Endothelial cell of umbilical vein (primary cell): ENCODE results near the gene SAFB. TPM values are rescaled to one million over a fixed set of nuclear protein-coding genes. Genes with fewer than 3 reads are reported as not detected.

Experiments
- BruUV-seq: library from RNA; stranded (reverse); fragments of 400-500 nt; replicated peaks from 2 replicates; lab custom pipeline; 2021; lab: Mats Ljungman, UMichigan
- CTCF ChIA-PET: fragments of 300-600, 350-600 bp; sonication (Branson Sonifier 250); formaldehyde crosslinking; loops from one replicate; lab custom pipeline; 2021; ENCODE audit warnings: antibody characterized with exemption, inconsistent platforms; lab: Charles Lee
- POLR2A ChIA-PET: fragments of 300-600, 350-600 bp; sonication (Branson Sonifier 250); formaldehyde crosslinking; loops from one replicate; lab custom pipeline; 2021; ENCODE audit warnings: antibody characterized with exemption, inconsistent platforms; lab: Charles Lee
- DNase-seq: peaks from one replicate; pipeline ENCODE4 v3.0.0-alpha.2; 2011; ENCODE audit warnings: low read depth, low spot score
- FAIRE-seq: peaks from 2 replicates; lab custom pipeline; 2011; peaks lifted over from hg19 to GRCh38; lab: Jason Lieb, UNC
- H2AFZ ChIP-seq: 2 replicates; pipeline ENCODE4 v1.6.0; 2012; ENCODE audit warnings: low read depth, low read length, control low read depth, inconsistent platforms
- H3K27ac ChIP-seq: 2 replicates; pipeline ENCODE4 v1.5.1; 2011; ENCODE audit warnings: low read depth, mild to moderate bottlenecking, control low read depth, low read length, moderate library complexity; ENCODE audit not compliant: insufficient read depth
- H3K27me3 ChIP-seq, 2 experiments: 2 replicates each; pipeline versions ENCODE4 v1.6.0 to v1.6.1; 2011; ENCODE audit warnings: low read length in 2 of 2, mixed read lengths in 1 of 2; ENCODE audit not compliant: control insufficient read depth in 2 of 2, insufficient read depth in 2 of 2
- H3K36me3 ChIP-seq, 2 experiments: 2 replicates in 1 of 2; 3 replicates in 1 of 2; pipeline ENCODE4 v1.5.1; 2011; ENCODE audit warnings: low read length in 2 of 2, mild to moderate bottlenecking in 1 of 2, moderate library complexity in 1 of 2; ENCODE audit not compliant: control insufficient read depth in 2 of 2, insufficient read depth in 2 of 2; ENCODE audit errors: extremely low read depth in 1 of 2
- H3K4me1 ChIP-seq: 3 replicates; pipeline ENCODE4 v1.5.1; 2011; ENCODE audit warnings: mild to moderate bottlenecking, low read length; ENCODE audit not compliant: control insufficient read depth, insufficient read depth; ENCODE audit errors: extremely low read depth
- H3K4me2 ChIP-seq: 2 replicates; pipeline ENCODE4 v1.6.1; 2011; ENCODE audit warnings: low read length, control low read depth, mixed read lengths; ENCODE audit not compliant: insufficient read depth
- H3K4me3 ChIP-seq, 3 experiments: fragments of 200-600 bp in 1 of 3; sonication (generic), shearing (Covaris generic) in 1 of 3; replicated peaks in 1 of 3; 2 replicates each; pipeline ENCODE4 v1.5.1; 2011 to 2016; ENCODE audit warnings: control low read depth in 3 of 3, low read length in 3 of 3, mild to moderate bottlenecking in 2 of 3, inconsistent platforms in 1 of 3, low read depth in 1 of 3, moderate library complexity in 1 of 3; ENCODE audit not compliant: insufficient read depth in 1 of 3
- H3K79me2 ChIP-seq: 2 replicates; pipeline ENCODE4 v1.6.0; 2012; ENCODE audit warnings: low read length, inconsistent platforms; ENCODE audit not compliant: control insufficient read depth, insufficient read depth
- H3K9ac ChIP-seq: replicated peaks from 2 replicates; pipeline ENCODE3; 2011; ENCODE audit warnings: low read length, control low read depth; ENCODE audit not compliant: insufficient read depth; ENCODE audit errors: extremely low read depth
- H3K9me1 ChIP-seq: replicated peaks from 3 replicates; pipeline ENCODE4 v1.6.0; 2011; ENCODE audit warnings: mild to moderate bottlenecking, low read length; ENCODE audit not compliant: control insufficient read depth, insufficient read depth; ENCODE audit errors: extremely low read depth
- H3K9me3 ChIP-seq: replicated peaks from 2 replicates; pipeline ENCODE4 v1.5.1; 2012; ENCODE audit warnings: low read length, inconsistent platforms; ENCODE audit not compliant: control insufficient read depth, insufficient read depth
- H4K20me1 ChIP-seq: replicated peaks from 2 replicates; pipeline ENCODE3; 2011; ENCODE audit warnings: mild to moderate bottlenecking, low read length; ENCODE audit not compliant: control insufficient read depth, insufficient read depth; ENCODE audit errors: extremely low read depth
- CTCF ChIP-seq, 2 donors: IDR thresholded peaks; 1 replicate in 1 of 2; 2 replicates in 1 of 2; pipeline ENCODE4 v1.5.1; 2011; ENCODE audit warnings: low read length in 2 of 2, mild to moderate bottlenecking in 2 of 2, moderate library complexity in 2 of 2, control low read depth in 1 of 2, inconsistent platforms in 1 of 2, low read depth in 1 of 2; ENCODE audit not compliant: insufficient read depth in 1 of 2; ENCODE audit errors: extremely low read depth in 1 of 2
- EZH2 ChIP-seq: IDR thresholded peaks from 2 replicates; pipeline ENCODE4 v1.6.1; 2012; ENCODE audit warnings: borderline replicate concordance, low read depth, mild to moderate bottlenecking, moderate library complexity, low read length, inconsistent platforms; ENCODE audit not compliant: severe bottlenecking
- FOS ChIP-seq: IDR thresholded peaks from 2 replicates; pipeline ENCODE4 v1.6.1; 2011; ENCODE audit warnings: mild to moderate bottlenecking, low read length, moderate library complexity, borderline replicate concordance; ENCODE audit not compliant: insufficient read depth
- GATA2 ChIP-seq: IDR thresholded peaks from 2 replicates; pipeline ENCODE4 v1.7.0; 2011; ENCODE audit warnings: low read depth, mild to moderate bottlenecking, moderate library complexity, mixed read lengths, low read length; ENCODE audit not compliant: insufficient read length, insufficient read depth
- JUN ChIP-seq: IDR thresholded peaks from 2 replicates; pipeline ENCODE4 v1.6.1; 2011; ENCODE audit warnings: borderline replicate concordance, low read depth; ENCODE audit not compliant: insufficient read length, insufficient read depth
- MAX ChIP-seq: IDR thresholded peaks from 2 replicates; pipeline ENCODE4 v1.6.1; 2011; ENCODE audit not compliant: insufficient read depth, insufficient read length
- MYC ChIP-seq: IDR thresholded peaks from one replicate; pipeline ENCODE4 v1.6.1; 2011; ENCODE audit warnings: mild to moderate bottlenecking, low read depth, low read length
- POLR2A ChIP-seq: IDR thresholded peaks from 2 replicates; pipeline ENCODE4 v1.6.1; 2012; ENCODE audit warnings: low read depth, mild to moderate bottlenecking, control low read depth, low read length
- POLR2AphosphoS5 ChIP-seq: IDR thresholded peaks from 2 replicates; pipeline ENCODE4 v1.6.1; 2012; ENCODE audit warnings: low read depth, mild to moderate bottlenecking, control low read depth, low read length, moderate library complexity; ENCODE audit not compliant: insufficient read depth
- dilution Hi-C: fragments of 300-500 bp; cut with MboI; formaldehyde crosslinking; loops from one replicate; pipeline ENCODE4 v1.15.0; 2019; ENCODE audit warnings: low sequenced_read_pairs; ENCODE audit not compliant: extremely low pct_ligation_motif_present
- intact Hi-C: fragments of 100-400 bp; cut with micrococcal nuclease; formaldehyde crosslinking; loops from one replicate; pipeline ENCODE4 v1.10.0; 2022
- polyA plus RNA-seq, 4 experiments: library from polyadenylated mRNA; depleted of rRNA in 3 of 4; stranded (reverse) in 3 of 4; unstranded in 1 of 4; fragments of >200 nt; gene quantifications; 2 replicates each; pipeline versions ENCODE4 v1.2.1 to v1.2.3, GENCODE V29; 2011 to 2012; ENCODE audit warnings: missing spikeins in 1 of 4
- total RNA-seq: library from RNA; stranded (reverse); gene quantifications from 2 replicates; pipeline ENCODE4 v1.2.3, GENCODE V29; 2021

The SAFB gene
- total and polyA plus RNA-seq, 2 donors (not counting 3 experiments of a cell fraction or from before 2014, with no cell fraction given), result 44.7 to 109 TPM

- FAIRE-seq, result no peak
- CTCF ChIA-PET, result no interaction called here
These were observed 8.8 kb downstream of the SAFB start for GRCh38 chr19:5631567-5632240.

More at GRCh38 chr19:5631567-5632240, 8.8 kb downstream of the SAFB start:
- Histone ChIP-seq H3K27ac (no peak overlapping the region), H3K27me3 (no peaks in the 10 kb centered on the region), H4K20me1 (peaks cover 6% of the 10 kb centered on the region), H2AFZ (no peak overlapping the region), H3K79me2 (peaks cover 97% of the 10 kb centered on the region), H3K9ac (no peak overlapping the region), H3K4me1 (no peaks in the 10 kb centered on the region), H3K36me3 (peaks cover 13 to 18% of the 10 kb centered on the region in 2 experiments), H3K4me2 (no peak overlapping the region), H3K4me3 (no peak overlapping the region), H3K9me3 (no peaks in the 10 kb centered on the region), H3K9me1 (no peaks in the 10 kb centered on the region)
- BruUV-seq, result no TSS peak
- POLR2A ChIA-PET, result no interaction called here
- TF ChIP-seq POLR2AphosphoS5, result no peak
- no peak for TF ChIP-seq JUN
- TF ChIP-seq MAX, result no peak
- TF ChIP-seq GATA2, result no peak
- no peak for TF ChIP-seq FOS
- no peak for TF ChIP-seq MYC
- TF ChIP-seq POLR2A, result no peak
- no peak for TF ChIP-seq EZH2
- no peak for TF ChIP-seq CTCF (IDR thresholded peaks at IDR 0.05; ENCODE audit: extremely low read depth in 1 of 2, insufficient read depth in 1 of 2, low read depth in 1 of 2, low read length in 2 of 2)
- DNase-seq, result no peak
- intact Hi-C loops (no loop called here), dilution Hi-C loops (no loop called here)
